Superior temporal gyrus (tissue), 1 donor: ENCODE measurements around the gene GCH1.
"Not testable (repeated sequence)": the region's sequence is repeated elsewhere in the genome, so short reads cannot be mapped to it uniquely, and the experiment has no call there.

Experiments used
- DNase-seq: peaks from one replicate; pipeline ENCODE4 v3.0.0-alpha.2; 2016; ENCODE audit errors: extremely low spot score

The GCH1 gene

DNA sequence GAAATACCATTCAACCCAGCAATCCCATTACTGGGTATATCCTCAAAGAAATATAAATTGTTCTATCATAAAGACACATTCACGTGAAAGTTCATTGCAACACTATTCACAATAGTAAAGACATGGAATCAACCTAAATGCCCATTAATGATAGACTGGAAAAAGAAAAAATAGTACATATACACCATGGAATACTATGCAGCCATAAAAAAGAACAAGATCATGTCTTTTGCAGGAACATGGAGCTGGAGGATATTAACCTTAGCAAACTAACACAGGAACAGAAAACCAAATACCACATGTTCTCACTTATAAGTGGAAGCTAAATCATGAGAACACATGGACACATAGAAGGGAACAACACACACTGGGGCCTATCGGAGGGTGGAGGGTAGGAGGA is 101.1 kb downstream of the GCH1 start:
- DNase-seq, result not testable (repeated sequence)

GRCh38 chr14:54798465-54799124 is 104.0 kb downstream of the GCH1 start:
- no peak for DNase-seq

DNA sequence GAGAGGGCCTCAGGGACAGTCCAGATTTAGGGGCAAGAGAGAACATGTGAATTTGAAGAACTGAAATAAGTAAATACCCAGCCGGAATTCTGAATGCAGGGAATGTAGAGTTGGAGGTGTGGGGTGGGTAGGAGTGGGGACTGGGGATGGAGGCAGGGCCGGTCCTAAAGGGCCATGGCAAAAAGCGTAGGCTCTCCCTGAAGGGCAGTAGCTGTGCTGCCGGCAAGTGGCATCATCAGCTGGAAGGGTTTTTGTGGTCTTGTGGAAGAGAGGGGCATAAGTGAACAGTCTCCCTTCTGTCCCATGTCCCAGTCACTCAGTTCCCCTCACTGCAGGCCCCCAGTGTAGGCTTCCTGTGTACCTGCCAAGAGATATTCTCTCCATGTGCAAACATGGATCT is 104.6 kb downstream of the GCH1 start:
- no peak for DNase-seq

- no peak for DNase-seq
Observed at GRCh38 chr14:54797556-54797955, 105.1 kb downstream of the GCH1 start.

DNA sequence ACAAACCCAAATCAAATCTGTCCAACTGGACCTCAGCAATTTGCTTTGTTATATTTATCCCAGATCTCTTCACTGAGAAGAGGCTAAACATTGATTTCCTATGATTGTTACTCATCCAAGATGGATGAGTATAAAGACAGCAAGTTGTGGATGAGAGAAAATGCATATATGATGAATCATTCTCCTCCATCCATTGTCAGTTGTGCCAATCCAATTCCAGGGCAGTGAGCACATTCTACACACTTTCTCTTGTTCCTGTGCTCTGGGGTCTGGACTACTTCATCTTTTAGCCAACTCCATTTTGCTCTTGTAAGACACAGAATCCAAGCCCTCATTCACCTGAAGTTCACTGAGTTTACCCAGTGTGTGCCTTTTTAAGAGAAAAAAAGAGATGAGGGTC is 105.7 kb downstream of the GCH1 start:
- DNase-seq, result no peak

GRCh38 chr14:54794796-54795195 is 107.8 kb downstream of the GCH1 start:
- no peak for DNase-seq

GRCh38 chr14:54794159-54794558 is 108.5 kb downstream of the GCH1 start:
- DNase-seq, result no peak

DNA sequence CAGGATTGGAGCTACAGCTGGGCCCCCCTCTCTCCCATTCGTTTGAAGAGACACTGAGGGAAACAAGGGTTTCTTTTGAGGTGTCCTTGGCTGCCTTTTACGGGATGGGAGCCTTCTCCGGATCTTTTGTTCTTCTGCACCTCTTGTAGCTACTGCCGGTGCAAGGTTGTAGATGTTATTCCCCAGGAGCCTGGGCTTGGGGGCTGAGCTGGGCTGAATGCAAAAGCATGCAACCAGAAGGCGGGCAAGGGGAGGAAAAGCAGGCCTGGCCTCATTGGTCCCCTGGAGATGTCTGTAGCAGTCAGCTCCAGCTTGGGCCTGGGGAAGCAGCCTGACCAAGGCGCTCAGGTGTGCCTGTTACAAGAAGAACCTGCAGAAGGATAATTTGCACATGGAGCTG is 110.3 kb downstream of the GCH1 start:
- no peak for DNase-seq
